Neural cell (in vitro differentiated cells): ENCODE data around the gene SUFU. TPM values are rescaled to one million over a fixed set of nuclear protein-coding genes. Genes with fewer than 3 reads are reported as not detected.
A peak's percentile ranks its signal among the peaks of the same experiment; 100 is the strongest.

Source experiments
- H2AFZ ChIP-seq: fragments of 200-600, 300-800 bp; sonication (generic), shearing (Covaris generic); 2 replicates; pipeline ENCODE4 v1.6.0; 2014; ENCODE audit warnings: low read depth, mild to moderate bottlenecking, antibody characterized with exemption, low read length, moderate library complexity
- H3F3A ChIP-seq: fragments of 200-600 bp; shearing (Covaris generic); 2 replicates; pipeline ENCODE4 v1.6.1; 2016; ENCODE audit warnings: mild to moderate bottlenecking, moderate library complexity, mixed read lengths, antibody characterized with exemption, low read length; ENCODE audit not compliant: insufficient read depth, poor library complexity, severe bottlenecking
- H3K27ac ChIP-seq: fragments of 200-600, 300-800 bp; sonication (generic), shearing (Covaris generic); 2 replicates; pipeline ENCODE4 v1.5.1; 2014; ENCODE audit warnings: mild to moderate bottlenecking, low read length, moderate library complexity
- H3K27me3 ChIP-seq: fragments of 300-800, 200-600 bp; sonication (generic), shearing (Covaris generic); 2 replicates; pipeline ENCODE4 v1.6.0; 2014; ENCODE audit warnings: mild to moderate bottlenecking, low read depth, low read length, moderate library complexity; ENCODE audit not compliant: insufficient read depth
- H3K36me3 ChIP-seq: fragments of 300-800, 200-600 bp; sonication (generic), shearing (Covaris generic); 2 replicates; pipeline ENCODE4 v1.5.1; 2014; ENCODE audit warnings: mild to moderate bottlenecking, antibody characterized with exemption, low read length, moderate library complexity; ENCODE audit not compliant: insufficient read depth
- H3K4me2 ChIP-seq: fragments of 300-800, 200-600 bp; sonication (generic), shearing (Covaris generic); 2 replicates; pipeline ENCODE4 v1.6.0; 2014; ENCODE audit warnings: mild to moderate bottlenecking, low read length
- H3K4me3 ChIP-seq: fragments of 300-800, 200-600 bp; sonication (generic), shearing (Covaris generic); 2 replicates; pipeline ENCODE4 v1.5.1; 2014; ENCODE audit warnings: mild to moderate bottlenecking, low read length, moderate library complexity
- H3K79me2 ChIP-seq: fragments of 200-600 bp; shearing (Covaris generic); replicated peaks from 2 replicates; pipeline ENCODE4 v1.6.0; 2014; ENCODE audit warnings: mild to moderate bottlenecking, low read length, moderate library complexity; ENCODE audit not compliant: insufficient read depth
- H3K9ac ChIP-seq: fragments of 300-800, 200-600 bp; sonication (generic), shearing (Covaris generic); 2 replicates; pipeline ENCODE4 v1.6.1; 2016; ENCODE audit warnings: mild to moderate bottlenecking, low read length, mixed read lengths
- H3K9me2 ChIP-seq: fragments of 200-600 bp; shearing (Covaris generic); 2 replicates; pipeline ENCODE4 v1.6.1; 2016; ENCODE audit warnings: mild to moderate bottlenecking, low read length, mixed read lengths; ENCODE audit not compliant: insufficient read depth
- H3K9me3 ChIP-seq: fragments of 200-600, 300-800 bp; sonication (generic), shearing (Covaris generic); 2 replicates; pipeline ENCODE4 v1.6.1; 2016; ENCODE audit warnings: mild to moderate bottlenecking, mixed run types, low read length, moderate library complexity, mixed read lengths
- H4K20me1 ChIP-seq: fragments of 200-600 bp; shearing (Covaris generic); 2 replicates; pipeline ENCODE4 v1.6.1; 2016; ENCODE audit warnings: mild to moderate bottlenecking, mixed run types; ENCODE audit not compliant: insufficient read depth
- CTCF ChIP-seq: fragments of 450-650 bp; IDR thresholded peaks from 2 replicates; pipeline ENCODE4 v1.5.1; 2014; ENCODE audit warnings: antibody characterized with exemption, mild to moderate bottlenecking, moderate library complexity; ENCODE audit not compliant: poor library complexity, severe bottlenecking
- EP300 ChIP-seq: fragments of 450-650 bp; conservative IDR thresholded peaks from 2 replicates; pipeline ENCODE4 v1.6.1; 2014; ENCODE audit warnings: antibody characterized with exemption, mild to moderate bottlenecking, moderate library complexity; ENCODE audit not compliant: poor library complexity, severe bottlenecking
- EZH2 ChIP-seq: fragments of 200-600, 300-800 bp; shearing (Covaris generic), sonication (generic); IDR thresholded peaks from 2 replicates; pipeline ENCODE4 v1.6.1; 2014; ENCODE audit warnings: antibody characterized with exemption, low read length, borderline replicate concordance, mild to moderate bottlenecking; ENCODE audit not compliant: insufficient read depth, poor library complexity, severe bottlenecking
- MXI1 ChIP-seq: fragments of 450-650 bp; conservative IDR thresholded peaks from 2 replicates; pipeline ENCODE4 v1.6.1; 2014; ENCODE audit warnings: antibody characterized with exemption, mild to moderate bottlenecking; ENCODE audit not compliant: poor library complexity, severe bottlenecking
- POLR2AphosphoS5 ChIP-seq: IDR thresholded peaks from 2 replicates; pipeline ENCODE4 v1.6.1; 2012
- RAD21 ChIP-seq: fragments of 450-650 bp; conservative IDR thresholded peaks from 2 replicates; pipeline ENCODE4 v1.6.1; 2014; ENCODE audit warnings: antibody characterized with exemption, mild to moderate bottlenecking, moderate library complexity
- REST ChIP-seq: IDR thresholded peaks from 2 replicates; pipeline ENCODE4 v1.6.1; 2012; ENCODE audit warnings: borderline replicate concordance
- SMC3 ChIP-seq: fragments of 450-650 bp; conservative IDR thresholded peaks from 2 replicates; pipeline ENCODE4 v1.6.1; 2014; ENCODE audit warnings: antibody characterized with exemption, mild to moderate bottlenecking, moderate library complexity; ENCODE audit not compliant: poor library complexity
- TAF1 ChIP-seq: IDR thresholded peaks from 2 replicates; pipeline ENCODE4 v1.6.1; 2012; ENCODE audit warnings: low read depth
- polyA plus RNA-seq: library from polyadenylated mRNA; depleted of rRNA; stranded (reverse); fragments of >200 nt; gene quantifications from 2 replicates; pipeline ENCODE4 v1.2.3, GENCODE V29; 2014

The SUFU gene
- polyA plus RNA-seq, 1 donor from 2014 or later, result 4.8 TPM

DNA sequence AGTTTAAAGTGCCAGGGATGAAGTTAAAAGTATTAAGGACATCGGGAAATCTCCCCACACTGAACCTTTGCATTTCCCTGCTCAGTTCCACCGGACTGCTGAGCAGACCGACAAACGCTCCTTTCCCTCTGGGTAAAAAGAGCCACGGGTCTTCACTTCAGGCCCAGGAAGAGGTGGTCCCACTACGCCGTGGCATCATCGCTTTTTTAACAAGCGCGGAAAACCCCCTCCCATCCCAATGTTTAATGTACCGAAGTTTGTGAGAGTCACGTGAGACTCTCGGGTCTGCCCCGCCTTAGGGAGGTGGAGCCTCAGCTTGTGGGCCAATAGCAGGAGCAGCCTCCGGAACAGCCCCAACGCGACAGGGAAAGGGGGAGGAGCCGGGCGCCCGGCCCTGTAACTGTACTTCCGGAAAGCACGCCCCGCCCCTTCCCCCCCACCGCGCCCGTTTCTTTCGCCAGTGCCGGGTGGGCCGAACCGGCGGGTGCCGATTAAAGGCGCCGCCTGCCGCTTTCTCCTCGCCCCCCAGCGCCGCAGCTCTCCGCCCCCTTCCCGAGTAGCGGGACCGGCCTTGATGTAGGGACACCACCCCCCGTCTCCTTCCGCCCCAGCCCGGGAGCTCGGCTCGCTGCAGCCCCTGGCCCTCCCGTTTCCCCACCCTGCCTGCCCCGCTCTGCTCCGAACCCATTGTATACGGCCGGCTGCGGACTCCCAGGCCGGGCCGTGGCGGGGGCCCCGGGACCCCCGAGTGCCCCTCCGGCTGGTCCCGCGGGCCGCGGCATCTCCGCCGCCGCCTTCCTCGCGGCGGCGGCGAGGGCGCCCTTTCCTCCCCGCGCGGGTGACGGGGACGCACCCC lies 138.3 kb downstream of the SUFU start:
- Histone ChIP-seq H3F3A (no peaks in the 10 kb centered on the region), H3K4me2 (peak overlapping the region; percentile 21), H3K9me3 (no peaks in the 10 kb centered on the region), H3K4me3 (peak overlapping the region; percentile 97), H4K20me1 (peaks cover 6% of the 10 kb centered on the region), H3K9ac (peak overlapping the region; percentile 99), H3K27me3 (no peaks in the 10 kb centered on the region), H3K9me2 (no peaks in the 10 kb centered on the region), H3K79me2 (peaks cover 40% of the 10 kb centered on the region), H2AFZ (peak overlapping the region; percentile 37), H3K36me3 (no peaks in the 10 kb centered on the region), H3K27ac (peak overlapping the region; percentile 99)
- peak; percentile 45 for TF ChIP-seq MXI1
- peak; percentile 86 for TF ChIP-seq POLR2AphosphoS5
- TF ChIP-seq RAD21, result peak; percentile 6
- no peak for TF ChIP-seq REST
- TF ChIP-seq EZH2, result no peak
- TF ChIP-seq CTCF, result peak; percentile 23
- no peak for TF ChIP-seq TAF1
- TF ChIP-seq SMC3, result peak; percentile 18
- TF ChIP-seq EP300, result peak; percentile 41

- Histone ChIP-seq H3F3A (no peaks in the 10 kb centered on the region), H3K9me3 (no peaks in the 10 kb centered on the region), H3K4me3 (peak overlapping the region; percentile 97), H3K36me3 (no peaks in the 10 kb centered on the region), H3K79me2 (peaks cover 47% of the 10 kb centered on the region), H3K9me2 (no peaks in the 10 kb centered on the region), H4K20me1 (peaks cover 10% of the 10 kb centered on the region), H2AFZ (peak overlapping the region; percentile 27), H3K27me3 (no peaks in the 10 kb centered on the region), H3K27ac (peak overlapping the region; percentile 99), H3K4me2 (peak overlapping the region; percentile 48), H3K9ac (peak overlapping the region; percentile 99)
- TF ChIP-seq POLR2AphosphoS5 (no peak), REST (peak; percentile 38), TAF1 (peak; percentile 46), EP300 (no peak)
Measured at GRCh38 chr10:102642736-102643335, 139.1 kb downstream of the SUFU start.
